IPS-18a (cell line): ENCODE measurements around the gene TSSK2.

Experiments used
- H3K27ac ChIP-seq: one replicate; pipeline ENCODE4 v1.5.1; 2013; ENCODE audit warnings: low read length
- H3K27me3 ChIP-seq: one replicate; pipeline ENCODE4 v1.6.1; 2013; ENCODE audit warnings: mild to moderate bottlenecking, low read length; ENCODE audit not compliant: control insufficient read depth, insufficient read depth
- H3K36me3 ChIP-seq: one replicate; pipeline ENCODE4 v1.6.1; 2013; ENCODE audit warnings: low read depth, low read length; ENCODE audit not compliant: control insufficient read depth
- H3K4me1 ChIP-seq: one replicate; pipeline ENCODE4 v1.6.1; 2013; ENCODE audit warnings: low read depth, low read length; ENCODE audit not compliant: control insufficient read depth
- H3K4me3 ChIP-seq: one replicate; pipeline ENCODE4 v1.5.1; 2013; ENCODE audit warnings: low read length
- H3K9ac ChIP-seq: one replicate; pipeline ENCODE4 v1.6.1; 2013; ENCODE audit warnings: mild to moderate bottlenecking, low read length, moderate library complexity
- H3K9me3 ChIP-seq: one replicate; pipeline ENCODE4 v1.6.1; 2013; ENCODE audit warnings: low read depth, low read length; ENCODE audit not compliant: control insufficient read depth

The TSSK2 gene

DNA sequence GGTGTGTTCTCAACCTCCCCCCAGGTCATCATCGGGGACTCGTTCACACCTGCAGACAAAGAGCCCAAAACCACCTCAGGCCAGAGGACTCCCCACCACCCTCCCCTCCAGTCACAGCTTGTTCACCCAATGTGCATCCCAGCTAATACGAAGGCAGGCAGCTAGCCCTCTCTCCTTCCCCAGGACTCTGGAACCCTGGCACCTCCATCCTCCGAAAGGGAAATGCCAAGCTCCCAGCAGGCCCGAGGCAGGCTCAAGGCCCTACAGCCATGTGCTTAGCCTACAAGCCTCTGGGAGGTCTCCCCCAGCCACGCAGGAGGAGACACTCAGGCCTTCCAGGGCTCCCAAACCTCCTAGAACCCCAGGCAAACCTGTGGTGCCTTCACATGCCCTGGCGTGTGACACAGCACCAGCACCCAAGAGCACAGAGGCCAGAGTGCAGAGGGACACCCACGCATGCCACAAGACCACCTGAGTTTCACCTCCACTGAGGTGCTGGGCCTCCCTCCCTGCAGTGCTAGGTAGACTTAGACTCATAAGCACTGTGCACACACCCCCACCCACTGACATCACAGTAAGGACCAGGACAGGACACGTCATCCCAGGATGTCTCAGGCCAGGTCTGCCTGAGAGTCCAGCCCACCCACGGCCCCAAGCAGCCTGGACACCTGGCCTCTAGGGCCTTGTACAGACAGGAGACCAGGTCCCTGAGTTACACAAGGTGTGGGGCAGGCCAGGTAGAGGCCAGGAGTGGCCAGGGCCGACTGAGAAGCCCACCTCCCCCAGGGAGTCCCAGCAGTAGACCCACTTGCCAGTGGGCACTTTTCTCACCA, 6.5 kb downstream of the TSSK2 start:
- no peaks in the 10 kb centered on the region for H3K27me3 ChIP-seq
- no peak overlapping the region for H3K27ac ChIP-seq
- no peaks in the 10 kb centered on the region for H3K4me1 ChIP-seq
- no peak overlapping the region for H3K9ac ChIP-seq
- peaks cover 79% of the 10 kb centered on the region for H3K36me3 ChIP-seq
- H3K9me3 ChIP-seq = no peaks in the 10 kb centered on the region
- no peak overlapping the region for H3K4me3 ChIP-seq

DNA sequence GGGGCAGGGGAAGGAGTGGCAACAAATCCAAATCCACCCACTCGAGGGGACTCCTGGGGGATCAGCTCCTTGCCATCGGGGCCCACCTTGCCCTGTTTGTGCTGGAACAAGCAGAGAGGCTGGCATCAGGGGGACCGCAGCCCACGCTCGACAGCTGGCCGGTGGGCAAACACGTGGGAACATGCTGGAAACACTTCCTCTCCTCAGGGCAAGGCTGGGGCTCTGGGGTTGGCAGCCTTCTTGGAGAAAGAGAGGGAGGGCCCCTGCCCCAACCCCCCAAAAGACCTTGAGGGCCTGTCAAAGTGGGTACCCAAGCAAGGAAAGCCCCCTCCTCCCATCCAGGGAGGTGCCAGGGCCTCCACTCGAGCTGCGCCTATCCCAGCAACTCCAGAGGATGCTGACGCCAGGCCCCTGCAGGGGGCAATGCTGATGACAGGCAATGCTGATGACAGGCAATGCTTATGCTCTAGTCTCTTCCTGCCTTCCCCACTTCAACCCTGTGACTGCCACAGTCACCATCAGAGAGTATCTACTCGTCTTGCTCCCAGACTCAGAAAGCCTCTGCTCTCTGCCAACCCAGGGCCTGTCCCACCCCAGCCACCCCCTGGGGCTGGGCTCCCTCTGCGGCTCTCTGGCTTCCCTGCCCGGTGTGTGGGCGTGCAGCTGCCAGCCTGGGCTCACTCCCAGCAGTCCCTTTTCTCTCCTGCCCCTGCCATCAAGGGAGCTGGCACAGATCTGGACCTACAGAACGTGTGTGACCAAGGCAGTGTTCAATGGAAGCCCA, 7.3 kb downstream of the TSSK2 start:
- no peaks in the 10 kb centered on the region for H3K27me3 ChIP-seq
- no peaks in the 10 kb centered on the region for H3K9me3 ChIP-seq
- H3K4me1 ChIP-seq = no peaks in the 10 kb centered on the region
- no peak overlapping the region for H3K9ac ChIP-seq
- peaks cover 77% of the 10 kb centered on the region for H3K36me3 ChIP-seq
- no peak overlapping the region for H3K27ac ChIP-seq
- H3K4me3 ChIP-seq = no peak overlapping the region

DNA sequence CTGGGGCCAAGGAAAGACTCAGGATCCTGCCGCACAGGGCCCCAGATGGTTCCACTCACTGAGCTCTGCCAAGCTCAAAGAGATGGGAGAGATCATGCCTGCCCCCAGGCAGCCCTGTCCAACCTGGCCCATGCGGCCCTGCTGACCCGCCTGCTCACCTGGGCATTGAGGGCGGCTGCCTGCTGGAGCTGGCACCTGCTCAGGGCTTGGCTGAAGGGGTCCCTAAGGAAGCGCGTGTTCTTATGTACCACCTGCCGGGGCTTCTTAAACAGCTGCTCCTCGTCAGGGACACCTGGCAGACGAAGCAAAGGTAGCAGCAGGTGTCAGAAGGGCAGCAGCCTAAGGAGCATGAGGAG, 7.9 kb downstream of the TSSK2 start:
- no peaks in the 10 kb centered on the region for H3K9me3 ChIP-seq
- no peak overlapping the region for H3K9ac ChIP-seq
- H3K4me1 ChIP-seq = no peaks in the 10 kb centered on the region
- H3K4me3 ChIP-seq = no peak overlapping the region
- H3K27me3 ChIP-seq = no peaks in the 10 kb centered on the region
- H3K36me3 ChIP-seq = peaks cover 71% of the 10 kb centered on the region
- H3K27ac ChIP-seq = no peak overlapping the region

DNA sequence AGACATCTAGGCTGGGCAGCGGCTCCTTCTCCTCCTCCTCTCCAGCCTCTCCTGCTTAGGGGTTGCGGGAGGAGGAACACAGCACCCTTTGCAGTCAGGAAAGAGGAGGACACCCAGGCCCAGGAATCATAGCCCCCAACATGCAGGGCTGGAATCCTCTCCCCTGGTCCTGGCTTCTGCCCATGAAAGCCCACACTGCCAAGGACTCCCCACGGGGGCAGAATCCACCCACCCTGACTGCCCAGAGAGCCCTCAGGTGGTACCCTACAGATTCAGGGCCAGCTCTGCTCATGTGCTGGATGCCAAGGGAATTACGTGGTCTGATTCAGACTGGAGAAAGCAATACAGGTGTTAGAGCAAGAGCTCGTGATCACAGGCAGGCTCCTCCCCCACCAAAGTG, 8.9 kb downstream of the TSSK2 start:
- Histone ChIP-seq H3K4me1 (no peaks in the 10 kb centered on the region), H3K4me3 (no peak overlapping the region), H3K27ac (no peak overlapping the region), H3K9me3 (no peaks in the 10 kb centered on the region), H3K9ac (no peak overlapping the region), H3K36me3 (peaks cover 64% of the 10 kb centered on the region), H3K27me3 (peaks cover under 1% of the 10 kb centered on the region)

DNA sequence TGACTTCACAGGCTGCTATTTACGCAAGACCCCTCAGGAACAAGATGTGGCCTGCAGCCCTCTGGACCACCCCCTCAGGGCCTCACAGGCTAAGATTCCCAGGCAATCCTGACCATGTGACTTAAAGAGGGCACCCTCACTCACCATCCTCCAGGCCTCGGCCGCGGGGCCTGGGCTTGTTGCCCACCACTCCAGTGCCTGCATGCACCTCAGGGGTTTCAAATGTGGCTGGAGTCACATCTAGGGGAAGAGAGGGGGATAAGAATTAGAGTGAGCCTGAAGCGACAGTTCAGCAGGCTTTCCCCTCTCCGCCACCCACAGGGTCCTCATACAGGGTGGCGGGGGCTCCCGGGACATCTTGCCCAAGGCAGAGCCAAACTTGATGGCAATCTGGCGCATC, 11.3 kb downstream of the TSSK2 start:
- Histone ChIP-seq H3K4me3 (no peak overlapping the region), H3K9ac (no peak overlapping the region), H3K4me1 (no peaks in the 10 kb centered on the region), H3K27ac (no peak overlapping the region), H3K27me3 (peaks cover 24% of the 10 kb centered on the region), H3K9me3 (no peaks in the 10 kb centered on the region), H3K36me3 (peaks cover 47% of the 10 kb centered on the region)

DNA sequence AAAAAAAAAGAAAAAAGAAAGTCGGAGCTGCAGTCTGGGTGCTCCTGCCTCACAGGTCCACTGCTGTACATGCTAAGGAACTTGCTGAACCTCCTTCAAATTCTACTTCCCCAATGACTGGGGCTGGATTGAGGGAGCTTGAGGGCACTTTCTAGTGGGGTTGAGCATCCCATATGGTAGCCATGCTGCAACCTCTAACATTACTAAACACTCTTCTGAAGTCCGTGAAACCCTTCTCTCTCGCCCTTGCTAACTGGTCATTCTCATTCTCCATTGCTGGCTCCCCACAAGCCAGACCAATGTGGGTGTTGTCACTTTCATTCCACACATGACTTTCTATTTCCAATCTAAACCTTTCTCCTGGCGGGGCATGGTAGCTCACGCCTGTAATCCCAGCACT, 12.1 kb downstream of the TSSK2 start:
- H3K4me3 ChIP-seq = no peak overlapping the region
- H3K9me3 ChIP-seq = no peaks in the 10 kb centered on the region
- no peaks in the 10 kb centered on the region for H3K4me1 ChIP-seq
- H3K36me3 ChIP-seq = peaks cover 40% of the 10 kb centered on the region
- H3K27me3 ChIP-seq = peaks cover 32% of the 10 kb centered on the region
- no peak overlapping the region for H3K27ac ChIP-seq
- no peak overlapping the region for H3K9ac ChIP-seq

DNA sequence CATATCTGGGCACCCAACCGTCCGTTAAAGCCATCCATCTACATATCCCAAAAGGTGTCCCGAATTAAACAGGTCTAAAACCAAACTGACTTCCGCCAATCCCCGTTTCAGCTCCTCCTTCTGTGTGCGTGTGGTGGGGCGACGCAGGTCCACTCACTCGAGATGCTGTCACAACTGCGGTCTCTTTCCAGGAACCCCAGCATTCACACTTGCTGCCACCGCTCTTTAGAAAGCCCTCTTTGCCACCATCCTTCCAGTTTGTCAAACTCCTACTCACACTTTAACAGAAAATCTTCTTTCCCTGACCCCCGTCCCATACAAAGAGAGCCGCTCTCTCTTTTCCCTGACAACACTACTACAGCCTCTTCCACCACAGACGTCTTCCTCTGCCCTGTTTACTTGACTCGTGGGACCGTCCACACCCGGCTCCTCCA, 12.9 kb downstream of the TSSK2 start:
- Histone ChIP-seq H3K4me3 (peak overlapping the region; percentile 83), H3K27ac (no peak overlapping the region), H3K27me3 (peaks cover 40% of the 10 kb centered on the region), H3K4me1 (peaks cover under 1% of the 10 kb centered on the region), H3K9me3 (no peaks in the 10 kb centered on the region), H3K9ac (peak overlapping the region; percentile 65), H3K36me3 (peaks cover 32% of the 10 kb centered on the region)

DNA sequence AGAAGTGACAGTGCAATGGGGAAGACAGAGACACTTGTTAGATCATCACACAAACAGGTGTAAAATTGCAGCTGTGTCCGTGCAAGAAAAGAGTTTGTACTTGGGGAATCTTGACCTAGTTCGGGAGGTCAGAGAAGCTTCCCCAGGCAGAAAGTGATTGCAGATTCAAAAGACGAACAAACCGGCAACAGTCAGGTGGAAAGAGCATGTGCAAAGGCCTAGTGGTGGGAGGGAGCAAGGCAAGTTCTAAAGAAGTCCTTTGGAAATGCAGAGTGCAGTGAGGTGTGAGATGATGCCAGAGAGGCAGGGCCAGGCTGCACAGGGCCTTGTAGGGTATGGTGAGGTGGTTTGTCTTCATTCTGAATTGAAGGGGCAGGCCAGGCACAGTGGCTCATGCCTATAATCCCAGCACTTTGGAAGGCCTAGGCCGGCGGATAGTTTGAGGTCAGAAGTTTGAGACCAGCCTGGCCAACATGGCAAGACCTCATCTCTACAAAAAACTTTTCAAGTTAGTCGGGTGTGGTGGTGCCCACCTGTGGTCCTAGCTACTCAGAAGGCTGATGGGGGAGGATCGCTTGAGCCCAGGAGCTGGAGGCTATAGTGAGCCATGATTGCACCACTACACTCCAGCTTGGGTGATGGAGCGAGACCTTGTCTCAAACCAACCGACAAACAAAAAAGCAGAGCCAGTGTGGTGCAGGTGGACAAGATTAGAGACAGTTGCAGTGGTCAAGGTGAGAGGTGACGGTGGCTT, 15.3 kb downstream of the TSSK2 start:
- H3K9me3 ChIP-seq = no peaks in the 10 kb centered on the region
- no peak overlapping the region for H3K27ac ChIP-seq
- no peak overlapping the region for H3K4me3 ChIP-seq
- peaks cover 61% of the 10 kb centered on the region for H3K27me3 ChIP-seq
- H3K4me1 ChIP-seq = peaks cover 3% of the 10 kb centered on the region
- peaks cover 10% of the 10 kb centered on the region for H3K36me3 ChIP-seq
- no peak overlapping the region for H3K9ac ChIP-seq

DNA sequence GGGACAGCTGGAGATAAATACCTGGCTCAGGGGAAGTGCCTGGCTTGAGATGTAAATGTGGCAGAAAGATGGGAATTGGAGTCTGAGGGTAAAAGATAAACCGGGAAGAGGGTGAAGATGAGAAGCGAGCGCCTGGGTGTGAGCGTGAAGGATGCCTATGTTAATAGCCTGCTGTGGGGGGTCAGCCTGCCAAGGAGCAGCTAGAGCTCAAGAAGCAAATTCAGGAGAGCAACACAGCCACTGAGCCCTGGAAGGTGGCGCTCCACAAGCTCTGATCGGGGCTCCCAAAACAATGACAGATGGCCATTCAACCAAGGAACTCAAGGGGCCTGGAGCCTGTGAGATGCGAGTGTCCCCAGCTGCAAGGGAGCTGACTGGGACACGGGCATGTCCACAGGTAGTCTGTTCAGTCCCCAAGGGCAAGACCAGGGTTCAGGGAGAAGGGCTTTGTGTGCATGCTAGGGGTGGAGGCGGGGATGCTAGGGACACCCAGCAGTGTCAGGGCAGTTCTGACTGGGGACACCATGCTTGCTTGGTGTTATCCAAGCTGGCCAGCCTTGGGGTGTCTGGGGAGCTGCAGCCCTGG, 16.2 kb downstream of the TSSK2 start:
- H3K4me3 ChIP-seq = no peak overlapping the region
- peaks cover 3% of the 10 kb centered on the region for H3K4me1 ChIP-seq
- no peaks in the 10 kb centered on the region for H3K9me3 ChIP-seq
- no peak overlapping the region for H3K27ac ChIP-seq
- H3K27me3 ChIP-seq = peaks cover 70% of the 10 kb centered on the region
- H3K9ac ChIP-seq = no peak overlapping the region
- H3K36me3 ChIP-seq = peaks cover 4% of the 10 kb centered on the region

DNA sequence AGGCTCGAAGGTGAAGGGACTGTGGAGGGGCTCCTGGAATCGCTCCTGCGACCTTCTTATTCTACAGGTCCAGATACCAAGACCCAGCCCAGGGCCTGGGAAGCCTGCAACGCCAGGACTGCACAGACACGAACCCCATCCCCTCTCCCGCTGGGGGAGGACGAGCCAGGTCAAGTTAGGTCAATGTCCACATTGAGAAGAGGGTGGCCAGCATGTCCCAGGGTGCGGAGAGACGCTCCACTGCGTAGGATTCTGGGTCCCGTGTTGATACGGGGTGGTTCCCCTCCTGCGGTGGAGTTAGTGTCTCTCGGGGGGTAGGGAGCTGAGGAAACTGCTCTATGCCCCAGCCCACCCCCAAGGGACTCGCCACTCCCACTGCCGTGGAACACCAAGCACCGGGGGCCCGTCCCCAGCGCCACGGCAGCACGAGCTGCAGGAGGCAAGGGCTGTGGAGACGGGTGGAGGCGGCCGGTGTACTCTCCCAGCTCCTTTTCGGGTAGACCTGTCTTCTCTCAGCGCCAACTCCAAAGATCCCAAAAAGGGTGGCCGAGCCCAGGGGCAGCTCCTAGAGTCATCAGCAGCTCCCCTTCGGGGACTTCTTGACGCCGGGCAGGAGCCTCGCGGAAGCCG, 17.4 kb downstream of the TSSK2 start:
- H3K36me3 ChIP-seq = no peaks in the 10 kb centered on the region
- no peak overlapping the region for H3K9ac ChIP-seq
- H3K4me1 ChIP-seq = peaks cover 3% of the 10 kb centered on the region
- H3K9me3 ChIP-seq = no peaks in the 10 kb centered on the region
- H3K4me3 ChIP-seq = peak overlapping the region; percentile 31
- H3K27ac ChIP-seq = no peak overlapping the region
- H3K27me3 ChIP-seq = peaks cover 83% of the 10 kb centered on the region
